Nephron progenitor cell (in vitro differentiated cells): ENCODE measurements around the gene PHAX.
"Not testable (repeated sequence)": the region's sequence is repeated elsewhere in the genome, so short reads cannot be mapped to it uniquely, and the experiment has no call there.

ENCODE experiments used
- DNase-seq: peaks from one replicate; pipeline ENCODE4 v3.0.0; 2021
- H3K27ac Mint-ChIP-seq: 2 replicates; pipeline ENCODE4 v1.8.0; 2021; ENCODE audit warnings: mild to moderate bottlenecking, moderate library complexity, mixed read lengths
- H3K27me3 Mint-ChIP-seq: 2 replicates; pipeline ENCODE4 v1.8.0; 2021; ENCODE audit warnings: mild to moderate bottlenecking, low read depth, mixed read lengths; ENCODE audit not compliant: poor library complexity
- H3K36me3 Mint-ChIP-seq: 2 replicates; pipeline ENCODE4 v1.8.0; 2021; ENCODE audit warnings: low read depth, mixed read lengths
- H3K4me1 Mint-ChIP-seq: 2 replicates; pipeline ENCODE4 v1.8.0; 2021; ENCODE audit warnings: mixed read lengths
- H3K4me3 Mint-ChIP-seq: 2 replicates; pipeline ENCODE4 v1.8.0; 2021; ENCODE audit warnings: mild to moderate bottlenecking, moderate library complexity, mixed read lengths
- H3K9me3 Mint-ChIP-seq: 2 replicates; pipeline ENCODE4 v1.8.0; 2021; ENCODE audit warnings: mild to moderate bottlenecking, moderate library complexity, mixed read lengths
- TF ChIP-seq, protein P1 (sequence below): fragments of 200-600 bp; sonication (generic); IDR thresholded peaks from 2 replicates; pipeline ENCODE4 v1.5.0; 2021; ENCODE audit warnings: antibody characterized with exemption

Gene PHAX

GRCh38 chr5:126656401-126657007, 55.8 kb downstream of the PHAX start:
- Mint-ChIP-seq H3K36me3 (no peaks in the 10 kb centered on the region), H3K27me3 (no peaks in the 10 kb centered on the region), H3K4me3 (no peak overlapping the region), H3K9me3 (no peaks in the 10 kb centered on the region), H3K4me1 (no peaks in the 10 kb centered on the region), H3K27ac (no peak overlapping the region)
- TF ChIP-seq, protein P1, sequence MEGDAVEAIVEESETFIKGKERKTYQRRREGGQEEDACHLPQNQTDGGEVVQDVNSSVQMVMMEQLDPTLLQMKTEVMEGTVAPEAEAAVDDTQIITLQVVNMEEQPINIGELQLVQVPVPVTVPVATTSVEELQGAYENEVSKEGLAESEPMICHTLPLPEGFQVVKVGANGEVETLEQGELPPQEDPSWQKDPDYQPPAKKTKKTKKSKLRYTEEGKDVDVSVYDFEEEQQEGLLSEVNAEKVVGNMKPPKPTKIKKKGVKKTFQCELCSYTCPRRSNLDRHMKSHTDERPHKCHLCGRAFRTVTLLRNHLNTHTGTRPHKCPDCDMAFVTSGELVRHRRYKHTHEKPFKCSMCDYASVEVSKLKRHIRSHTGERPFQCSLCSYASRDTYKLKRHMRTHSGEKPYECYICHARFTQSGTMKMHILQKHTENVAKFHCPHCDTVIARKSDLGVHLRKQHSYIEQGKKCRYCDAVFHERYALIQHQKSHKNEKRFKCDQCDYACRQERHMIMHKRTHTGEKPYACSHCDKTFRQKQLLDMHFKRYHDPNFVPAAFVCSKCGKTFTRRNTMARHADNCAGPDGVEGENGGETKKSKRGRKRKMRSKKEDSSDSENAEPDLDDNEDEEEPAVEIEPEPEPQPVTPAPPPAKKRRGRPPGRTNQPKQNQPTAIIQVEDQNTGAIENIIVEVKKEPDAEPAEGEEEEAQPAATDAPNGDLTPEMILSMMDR = peak; percentile 92
- peak; percentile 31 for DNase-seq

DNA sequence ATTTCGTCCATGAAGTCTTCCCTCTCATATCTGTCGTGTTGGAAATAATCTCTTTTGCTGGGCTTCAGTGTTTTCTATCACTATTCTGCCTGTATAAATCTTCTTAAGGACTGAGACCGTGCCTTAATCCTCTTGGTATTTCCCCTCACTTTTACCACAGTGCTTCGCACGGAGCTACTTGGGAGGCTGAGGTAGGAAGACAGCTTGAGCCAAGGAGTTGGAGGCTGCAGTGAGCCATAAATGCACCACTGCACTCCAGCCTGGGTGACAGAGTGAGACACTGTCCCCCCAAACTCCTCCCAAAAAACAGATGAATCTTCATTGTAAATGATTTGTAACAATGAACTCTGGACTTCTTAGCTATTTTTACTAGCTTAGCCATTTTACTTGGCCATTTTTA, 57.8 kb downstream of the PHAX start:
- H3K4me1 Mint-ChIP-seq = no peaks in the 10 kb centered on the region
- no peak for DNase-seq
- no peaks in the 10 kb centered on the region for H3K36me3 Mint-ChIP-seq
- no peak overlapping the region for H3K27ac Mint-ChIP-seq
- no peaks in the 10 kb centered on the region for H3K9me3 Mint-ChIP-seq
- H3K27me3 Mint-ChIP-seq = peaks cover 3% of the 10 kb centered on the region
- TF ChIP-seq, protein P1 = no peak
- no peak overlapping the region for H3K4me3 Mint-ChIP-seq

DNA sequence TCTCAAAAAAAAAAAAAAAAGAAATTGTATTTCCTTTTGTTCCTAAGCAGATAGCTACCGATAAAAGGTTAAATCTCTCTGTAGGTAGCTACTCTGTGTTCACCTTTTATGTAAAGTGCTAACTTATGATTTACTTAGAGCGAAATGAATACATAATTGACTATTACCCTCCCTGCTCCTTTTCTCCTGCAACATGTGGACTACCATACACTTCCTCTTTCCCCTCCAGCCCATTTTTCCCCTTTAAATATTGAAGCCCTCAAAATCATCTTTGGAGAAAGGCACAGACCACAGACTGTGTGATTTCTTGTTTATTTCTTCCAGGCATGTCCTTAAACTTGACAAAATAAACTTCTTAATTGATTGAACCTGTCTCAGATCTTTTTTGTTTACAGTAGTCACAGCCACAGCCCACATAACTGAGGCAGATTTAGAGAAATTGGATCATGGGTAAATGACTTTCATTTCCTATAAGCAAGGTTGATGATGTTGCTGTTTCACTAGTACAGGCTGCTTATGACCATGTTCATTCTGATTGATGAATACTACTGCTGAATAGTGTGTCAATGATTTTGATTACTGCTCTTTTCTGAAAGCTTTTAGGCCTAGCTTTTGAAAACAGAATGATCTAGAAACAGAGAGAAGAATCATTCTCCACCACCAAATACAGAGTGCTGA, 59.2 kb downstream of the PHAX start:
- H3K4me1 Mint-ChIP-seq = no peaks in the 10 kb centered on the region
- H3K4me3 Mint-ChIP-seq = no peak overlapping the region
- H3K27ac Mint-ChIP-seq = no peak overlapping the region
- peaks cover 13% of the 10 kb centered on the region for H3K27me3 Mint-ChIP-seq
- DNase-seq = no peak
- no peaks in the 10 kb centered on the region for H3K36me3 Mint-ChIP-seq
- no peaks in the 10 kb centered on the region for H3K9me3 Mint-ChIP-seq
- TF ChIP-seq, protein P1 = no peak

- Mint-ChIP-seq H3K36me3 (no peaks in the 10 kb centered on the region), H3K4me1 (no peaks in the 10 kb centered on the region), H3K9me3 (no peaks in the 10 kb centered on the region), H3K4me3 (no peak overlapping the region), H3K27me3 (peaks cover 16% of the 10 kb centered on the region), H3K27ac (no peak overlapping the region)
- TF ChIP-seq, protein P1 = no peak
- DNase-seq = no peak
Measured at GRCh38 chr5:126664586-126664985, 63.8 kb downstream of the PHAX start.

DNA sequence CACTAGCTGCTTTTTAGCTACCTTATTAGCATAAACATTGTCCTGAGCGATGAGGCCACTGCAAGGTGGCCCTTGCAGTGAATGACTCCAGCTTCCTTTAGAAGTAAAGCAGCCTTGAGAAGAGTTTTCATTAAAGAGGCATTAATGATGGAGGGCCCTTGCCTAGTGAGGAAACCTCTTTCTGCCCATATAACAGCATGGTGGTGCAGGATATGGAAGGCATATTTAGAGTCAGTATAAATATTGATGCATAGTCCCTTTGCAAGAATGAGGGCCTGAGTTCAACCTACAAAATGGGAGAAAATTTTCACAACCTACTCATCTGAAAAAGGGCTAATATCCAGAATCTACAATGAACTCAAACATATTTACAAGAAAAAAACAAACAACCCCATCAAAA, 69.4 kb downstream of the PHAX start:
- not testable (repeated sequence) for H3K9me3 Mint-ChIP-seq, H3K27ac Mint-ChIP-seq, H3K4me3 Mint-ChIP-seq, DNase-seq, H3K36me3 Mint-ChIP-seq, H3K27me3 Mint-ChIP-seq
- peaks cover 12% of the 10 kb centered on the region for H3K4me1 Mint-ChIP-seq

DNA sequence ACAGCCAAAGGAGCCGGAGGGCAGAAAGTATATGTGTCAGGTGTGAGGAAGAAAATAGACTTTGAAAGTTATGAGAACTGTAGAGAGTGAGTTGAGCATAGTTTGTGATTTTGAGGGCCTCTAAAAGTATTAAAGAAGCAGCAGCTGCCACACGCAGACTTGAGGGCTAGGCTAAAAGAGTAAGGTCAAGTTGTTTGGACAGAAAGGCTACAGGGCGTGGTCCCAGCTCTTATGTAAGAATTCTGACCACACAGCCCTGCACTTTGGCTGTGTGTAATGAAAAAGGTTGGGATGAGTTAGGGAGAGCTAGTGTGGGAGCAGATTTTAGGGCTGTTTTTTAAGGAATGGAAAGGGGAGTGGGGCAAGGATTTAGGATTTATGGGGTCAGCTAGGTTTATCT, 70.9 kb downstream of the PHAX start:
- DNase-seq, H3K27me3 Mint-ChIP-seq, H3K36me3 Mint-ChIP-seq, H3K27ac Mint-ChIP-seq, H3K9me3 Mint-ChIP-seq, H3K4me3 Mint-ChIP-seq: not testable (repeated sequence)
- H3K4me1 Mint-ChIP-seq = peaks cover 12% of the 10 kb centered on the region

DNA sequence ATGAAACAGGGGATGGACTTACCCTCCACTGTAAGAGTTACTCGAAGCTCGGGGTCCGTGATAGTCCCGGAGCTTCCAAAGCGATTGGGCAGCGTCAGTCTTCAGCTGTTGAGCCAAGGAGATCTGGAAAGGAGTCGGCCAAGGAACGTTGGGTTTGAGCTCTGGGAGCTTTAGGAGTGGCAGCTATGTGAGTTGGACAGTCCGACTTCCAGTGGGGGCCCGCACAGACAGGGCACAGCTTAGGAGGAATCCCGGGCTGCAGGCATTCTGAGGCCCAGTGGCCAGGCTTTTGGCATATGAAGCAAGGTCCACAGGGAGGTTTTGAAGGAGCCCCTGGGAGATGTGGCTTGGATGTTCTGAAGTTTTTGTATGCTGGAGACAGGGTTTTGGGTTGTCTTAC, 72.7 kb downstream of the PHAX start:
- Mint-ChIP-seq H3K27ac (no peak overlapping the region), H3K9me3 (no peaks in the 10 kb centered on the region), H3K4me3 (no peak overlapping the region), H3K36me3 (no peaks in the 10 kb centered on the region), H3K4me1 (peaks cover 12% of the 10 kb centered on the region), H3K27me3 (peaks cover 5% of the 10 kb centered on the region)
- no peak for DNase-seq
- TF ChIP-seq, protein P1 = no peak
